Endothelial cell of umbilical vein (primary cell): Measurements from ENCODE around the gene FAM118A. TPM values are rescaled to one million over a fixed set of nuclear protein-coding genes. Genes with fewer than 3 reads are reported as not detected.

ENCODE experiments used
- BruUV-seq: library from RNA; stranded (reverse); fragments of 400-500 nt; replicated peaks from 2 replicates; lab custom pipeline; 2021; lab: Mats Ljungman, UMichigan
- CTCF ChIA-PET: fragments of 300-600, 350-600 bp; sonication (Branson Sonifier 250); formaldehyde crosslinking; loops from one replicate; lab custom pipeline; 2021; ENCODE audit warnings: antibody characterized with exemption, inconsistent platforms; lab: Charles Lee
- POLR2A ChIA-PET: fragments of 300-600, 350-600 bp; sonication (Branson Sonifier 250); formaldehyde crosslinking; loops from one replicate; lab custom pipeline; 2021; ENCODE audit warnings: antibody characterized with exemption, inconsistent platforms; lab: Charles Lee
- DNase-seq: peaks from one replicate; pipeline ENCODE4 v3.0.0-alpha.2; 2011; ENCODE audit warnings: low read depth, low spot score
- FAIRE-seq: peaks from 2 replicates; lab custom pipeline; 2011; peaks lifted over from hg19 to GRCh38; lab: Jason Lieb, UNC
- H2AFZ ChIP-seq: 2 replicates; pipeline ENCODE4 v1.6.0; 2012; ENCODE audit warnings: low read depth, low read length, control low read depth, inconsistent platforms
- H3K27ac ChIP-seq: 2 replicates; pipeline ENCODE4 v1.5.1; 2011; ENCODE audit warnings: low read depth, mild to moderate bottlenecking, control low read depth, low read length, moderate library complexity; ENCODE audit not compliant: insufficient read depth
- H3K27me3 ChIP-seq, 2 experiments: 2 replicates each; pipeline versions ENCODE4 v1.6.0 to v1.6.1; 2011; ENCODE audit warnings: low read length in 2 of 2, mixed read lengths in 1 of 2; ENCODE audit not compliant: control insufficient read depth in 2 of 2, insufficient read depth in 2 of 2
- H3K36me3 ChIP-seq, 2 experiments: 2 replicates in 1 of 2; 3 replicates in 1 of 2; pipeline ENCODE4 v1.5.1; 2011; ENCODE audit warnings: low read length in 2 of 2, mild to moderate bottlenecking in 1 of 2, moderate library complexity in 1 of 2; ENCODE audit not compliant: control insufficient read depth in 2 of 2, insufficient read depth in 2 of 2; ENCODE audit errors: extremely low read depth in 1 of 2
- H3K4me1 ChIP-seq: 3 replicates; pipeline ENCODE4 v1.5.1; 2011; ENCODE audit warnings: mild to moderate bottlenecking, low read length; ENCODE audit not compliant: control insufficient read depth, insufficient read depth; ENCODE audit errors: extremely low read depth
- H3K4me2 ChIP-seq: 2 replicates; pipeline ENCODE4 v1.6.1; 2011; ENCODE audit warnings: low read length, control low read depth, mixed read lengths; ENCODE audit not compliant: insufficient read depth
- H3K4me3 ChIP-seq, 3 experiments: fragments of 200-600 bp in 1 of 3; sonication (generic), shearing (Covaris generic) in 1 of 3; replicated peaks in 1 of 3; 2 replicates each; pipeline ENCODE4 v1.5.1; 2011 to 2016; ENCODE audit warnings: control low read depth in 3 of 3, low read length in 3 of 3, mild to moderate bottlenecking in 2 of 3, inconsistent platforms in 1 of 3, low read depth in 1 of 3, moderate library complexity in 1 of 3; ENCODE audit not compliant: insufficient read depth in 1 of 3
- H3K79me2 ChIP-seq: 2 replicates; pipeline ENCODE4 v1.6.0; 2012; ENCODE audit warnings: low read length, inconsistent platforms; ENCODE audit not compliant: control insufficient read depth, insufficient read depth
- H3K9ac ChIP-seq: replicated peaks from 2 replicates; pipeline ENCODE3; 2011; ENCODE audit warnings: low read length, control low read depth; ENCODE audit not compliant: insufficient read depth; ENCODE audit errors: extremely low read depth
- H3K9me1 ChIP-seq: replicated peaks from 3 replicates; pipeline ENCODE4 v1.6.0; 2011; ENCODE audit warnings: mild to moderate bottlenecking, low read length; ENCODE audit not compliant: control insufficient read depth, insufficient read depth; ENCODE audit errors: extremely low read depth
- H3K9me3 ChIP-seq: replicated peaks from 2 replicates; pipeline ENCODE4 v1.5.1; 2012; ENCODE audit warnings: low read length, inconsistent platforms; ENCODE audit not compliant: control insufficient read depth, insufficient read depth
- H4K20me1 ChIP-seq: replicated peaks from 2 replicates; pipeline ENCODE3; 2011; ENCODE audit warnings: mild to moderate bottlenecking, low read length; ENCODE audit not compliant: control insufficient read depth, insufficient read depth; ENCODE audit errors: extremely low read depth
- EZH2 ChIP-seq: IDR thresholded peaks from 2 replicates; pipeline ENCODE4 v1.6.1; 2012; ENCODE audit warnings: borderline replicate concordance, low read depth, mild to moderate bottlenecking, moderate library complexity, low read length, inconsistent platforms; ENCODE audit not compliant: severe bottlenecking
- FOS ChIP-seq: IDR thresholded peaks from 2 replicates; pipeline ENCODE4 v1.6.1; 2011; ENCODE audit warnings: mild to moderate bottlenecking, low read length, moderate library complexity, borderline replicate concordance; ENCODE audit not compliant: insufficient read depth
- GATA2 ChIP-seq: IDR thresholded peaks from 2 replicates; pipeline ENCODE4 v1.7.0; 2011; ENCODE audit warnings: low read depth, mild to moderate bottlenecking, moderate library complexity, mixed read lengths, low read length; ENCODE audit not compliant: insufficient read length, insufficient read depth
- JUN ChIP-seq: IDR thresholded peaks from 2 replicates; pipeline ENCODE4 v1.6.1; 2011; ENCODE audit warnings: borderline replicate concordance, low read depth; ENCODE audit not compliant: insufficient read length, insufficient read depth
- POLR2A ChIP-seq: IDR thresholded peaks from 2 replicates; pipeline ENCODE4 v1.6.1; 2012; ENCODE audit warnings: low read depth, mild to moderate bottlenecking, control low read depth, low read length
- POLR2AphosphoS5 ChIP-seq: IDR thresholded peaks from 2 replicates; pipeline ENCODE4 v1.6.1; 2012; ENCODE audit warnings: low read depth, mild to moderate bottlenecking, control low read depth, low read length, moderate library complexity; ENCODE audit not compliant: insufficient read depth
- dilution Hi-C: fragments of 300-500 bp; cut with MboI; formaldehyde crosslinking; loops from one replicate; pipeline ENCODE4 v1.15.0; 2019; ENCODE audit warnings: low sequenced_read_pairs; ENCODE audit not compliant: extremely low pct_ligation_motif_present
- intact Hi-C: fragments of 100-400 bp; cut with micrococcal nuclease; formaldehyde crosslinking; loops from one replicate; pipeline ENCODE4 v1.10.0; 2022
- polyA plus RNA-seq, 4 experiments: library from polyadenylated mRNA; depleted of rRNA in 3 of 4; stranded (reverse) in 3 of 4; unstranded in 1 of 4; fragments of >200 nt; gene quantifications; 2 replicates each; pipeline versions ENCODE4 v1.2.1 to v1.2.3, GENCODE V29; 2011 to 2012; ENCODE audit warnings: missing spikeins in 1 of 4
- total RNA-seq: library from RNA; stranded (reverse); gene quantifications from 2 replicates; pipeline ENCODE4 v1.2.3, GENCODE V29; 2021

The FAM118A gene
- total and polyA plus RNA-seq, 2 donors (not counting 3 experiments of a cell fraction or from before 2014, with no cell fraction given) = 20.2 to 25.6 TPM

DNA sequence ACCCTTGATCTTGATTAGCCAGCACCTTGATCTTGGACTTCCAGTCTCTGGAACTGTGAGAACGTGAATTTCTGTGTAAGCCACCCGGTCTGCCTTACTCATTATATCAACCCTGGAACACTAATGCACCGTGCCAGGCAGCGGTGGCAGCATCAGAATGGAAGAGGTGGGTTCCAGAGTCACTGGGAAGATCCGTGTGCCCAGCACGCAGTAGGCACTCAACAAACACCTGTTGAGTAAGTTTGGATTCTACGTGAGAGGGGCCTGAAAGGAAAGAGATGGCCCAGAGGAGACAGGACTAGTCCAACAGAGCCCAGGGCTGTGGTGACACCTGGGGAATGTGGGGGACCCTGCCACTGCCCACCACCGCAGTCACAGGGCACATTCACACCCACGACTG lies 31.6 kb upstream of the FAM118A start:
- DNase-seq = no peak
- peak; percentile 8 for FAIRE-seq
- ChIA-PET POLR2A (no interaction called here), CTCF (no interaction called here)
- Histone ChIP-seq H3K79me2 (no peaks in the 10 kb centered on the region), H2AFZ (no peak overlapping the region), H3K9ac (no peak overlapping the region), H3K36me3 (no peaks in the 10 kb centered on the region), H3K9me1 (no peaks in the 10 kb centered on the region), H4K20me1 (no peaks in the 10 kb centered on the region), H3K4me2 (no peak overlapping the region), H3K4me1 (peaks cover 10% of the 10 kb centered on the region), H3K27ac (no peak overlapping the region), H3K4me3 (no peak overlapping the region), H3K27me3 (peaks cover 0 to 4% of the 10 kb centered on the region in 2 experiments), H3K9me3 (no peaks in the 10 kb centered on the region)
- intact Hi-C loops = no loop called here
- no TSS peak for BruUV-seq
- no peak for TF ChIP-seq POLR2A
- no peak for TF ChIP-seq POLR2AphosphoS5
- no peak for TF ChIP-seq GATA2
- no peak for TF ChIP-seq FOS
- dilution Hi-C loops = loop anchor here (10.0 kb wide), 1 partner anchor 97 kb away; no protein-coding TSS in a partner anchor

DNA sequence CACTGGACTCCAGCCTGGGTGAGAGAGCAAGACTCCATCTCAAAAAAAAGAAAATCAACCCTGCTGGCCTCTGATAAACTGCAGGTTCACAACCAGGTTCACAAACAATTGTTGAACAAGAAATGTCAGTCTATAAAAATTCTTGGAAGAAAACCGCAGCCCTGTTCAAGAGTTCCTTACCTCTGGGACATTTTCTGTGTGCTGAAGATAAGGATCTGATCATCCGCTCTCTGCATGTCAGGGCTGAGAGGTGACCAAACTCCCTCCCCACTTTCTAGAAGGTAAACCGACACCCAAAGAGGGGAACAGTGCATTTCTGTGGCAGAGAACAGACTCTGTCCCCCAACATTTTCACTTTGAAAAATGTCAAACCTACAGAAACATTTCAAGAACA lies 29.1 kb upstream of the FAM118A start:
- dilution Hi-C loops (no loop called here), intact Hi-C loops (no loop called here)
- Histone ChIP-seq H3K9me3 (no peaks in the 10 kb centered on the region), H3K79me2 (no peaks in the 10 kb centered on the region), H3K9me1 (no peaks in the 10 kb centered on the region), H3K27me3 (peaks cover 6 to 18% of the 10 kb centered on the region in 2 experiments), H3K4me1 (peaks cover 13% of the 10 kb centered on the region), H3K9ac (no peak overlapping the region), H3K4me3 (no peak overlapping the region), H3K27ac (no peak overlapping the region), H2AFZ (no peak overlapping the region), H3K4me2 (no peak overlapping the region), H4K20me1 (no peaks in the 10 kb centered on the region), H3K36me3 (no peaks in the 10 kb centered on the region)
- ChIA-PET POLR2A (no interaction called here), CTCF (no interaction called here)
- DNase-seq (no peak), FAIRE-seq (no peak)
- BruUV-seq = no TSS peak
- TF ChIP-seq EZH2 (no peak), FOS (no peak), JUN (no peak), POLR2A (no peak)
